ENCODE results near the gene CACNA1I.

- TF ChIP-seq POLR2A (IDR thresholded peaks at IDR 0.05) (no peak), CTCF (IDR thresholded peaks at IDR 0.05) (no peak)
Measured at GRCh38 chr22:39629851-39630250, 59.3 kb downstream of the CACNA1I start.
